ENCODE results near the gene KANK4.

DNA sequence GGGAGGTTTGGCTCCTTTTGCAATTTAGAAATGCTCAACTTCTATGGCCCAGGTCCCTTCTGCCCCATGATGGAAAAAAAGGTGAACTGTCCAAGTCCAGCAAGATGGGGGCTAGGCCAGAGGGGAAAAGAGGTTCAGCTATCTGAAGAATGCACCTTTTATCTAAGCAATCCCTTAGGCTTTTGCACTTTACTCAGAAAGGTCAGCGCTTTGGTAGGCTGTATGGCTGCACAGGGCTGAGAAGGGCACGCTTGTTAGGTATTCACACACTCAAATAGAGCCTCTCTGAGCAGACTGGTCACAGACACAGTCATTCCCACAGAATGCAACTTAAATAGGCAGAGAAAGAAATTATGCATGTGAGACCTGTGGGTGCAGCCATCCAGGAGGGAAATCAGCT lies 31.0 kb downstream of the KANK4 start:
- TF ChIP-seq, protein P1, sequence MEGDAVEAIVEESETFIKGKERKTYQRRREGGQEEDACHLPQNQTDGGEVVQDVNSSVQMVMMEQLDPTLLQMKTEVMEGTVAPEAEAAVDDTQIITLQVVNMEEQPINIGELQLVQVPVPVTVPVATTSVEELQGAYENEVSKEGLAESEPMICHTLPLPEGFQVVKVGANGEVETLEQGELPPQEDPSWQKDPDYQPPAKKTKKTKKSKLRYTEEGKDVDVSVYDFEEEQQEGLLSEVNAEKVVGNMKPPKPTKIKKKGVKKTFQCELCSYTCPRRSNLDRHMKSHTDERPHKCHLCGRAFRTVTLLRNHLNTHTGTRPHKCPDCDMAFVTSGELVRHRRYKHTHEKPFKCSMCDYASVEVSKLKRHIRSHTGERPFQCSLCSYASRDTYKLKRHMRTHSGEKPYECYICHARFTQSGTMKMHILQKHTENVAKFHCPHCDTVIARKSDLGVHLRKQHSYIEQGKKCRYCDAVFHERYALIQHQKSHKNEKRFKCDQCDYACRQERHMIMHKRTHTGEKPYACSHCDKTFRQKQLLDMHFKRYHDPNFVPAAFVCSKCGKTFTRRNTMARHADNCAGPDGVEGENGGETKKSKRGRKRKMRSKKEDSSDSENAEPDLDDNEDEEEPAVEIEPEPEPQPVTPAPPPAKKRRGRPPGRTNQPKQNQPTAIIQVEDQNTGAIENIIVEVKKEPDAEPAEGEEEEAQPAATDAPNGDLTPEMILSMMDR (IDR thresholded peaks at IDR 0.05), result no peak
- TF ChIP-seq POLR2A (IDR thresholded peaks at IDR 0.05), result no peak
